GM12874 (cell line): ENCODE data around the gene PPFIBP1.

ENCODE experiments used
- CTCF ChIP-seq: IDR thresholded peaks from 2 replicates; pipeline ENCODE4 v1.5.1; 2011; ENCODE audit warnings: low read depth, mild to moderate bottlenecking, control low read depth, low read length, moderate library complexity; ENCODE audit not compliant: insufficient read depth

The PPFIBP1 gene

GRCh38 chr12:27622436-27623195 is 98.6 kb downstream of the PPFIBP1 start:
- TF ChIP-seq CTCF, result no peak

- TF ChIP-seq CTCF, result no peak
Measured at GRCh38 chr12:27623645-27624044, 99.6 kb downstream of the PPFIBP1 start.

- no peak for TF ChIP-seq CTCF
Measured at GRCh38 chr12:27624586-27624985, 100.6 kb downstream of the PPFIBP1 start.

GRCh38 chr12:27627123-27627852 is 103.3 kb downstream of the PPFIBP1 start:
- no peak for TF ChIP-seq CTCF

- TF ChIP-seq CTCF, result no peak
Measured at GRCh38 chr12:27631365-27631764, 107.4 kb downstream of the PPFIBP1 start.

GRCh38 chr12:27631813-27632491 is 107.9 kb downstream of the PPFIBP1 start:
- TF ChIP-seq CTCF, result no peak

GRCh38 chr12:27635349-27635972 is 111.5 kb downstream of the PPFIBP1 start:
- TF ChIP-seq CTCF, result peak; percentile 32; the same call in 1 of the 2 replicates
